GM20431 (cell line): ENCODE measurements around the gene SYNGR3.
"Not testable (repeated sequence)": the region's sequence is repeated elsewhere in the genome, so short reads cannot be mapped to it uniquely, and the experiment has no call there.

Source experiments
- in situ Hi-C: fragments of 300-500 bp; cut with MseI, MboI; formaldehyde crosslinking; loops from one replicate; pipeline ENCODE4 v1.15.0; 2020; ENCODE audit warnings: low sequenced_read_pairs; ENCODE audit not compliant: unreplicated experiment

Gene SYNGR3

GRCh38 chr16:2004795-2005517, 15.2 kb downstream of the SYNGR3 start:
- in situ Hi-C loops: no loop called here

GRCh38 chr16:2005646-2006045, 15.9 kb downstream of the SYNGR3 start:
- in situ Hi-C loops: no loop called here

GRCh38 chr16:2006317-2006716, 16.5 kb downstream of the SYNGR3 start:
- in situ Hi-C loops: no loop called here

- in situ Hi-C loops: no loop called here
Measured at GRCh38 chr16:2007081-2007836, 17.5 kb downstream of the SYNGR3 start.

GRCh38 chr16:2008009-2008526, 18.3 kb downstream of the SYNGR3 start:
- in situ Hi-C loops: no loop called here

- in situ Hi-C loops: no loop called here
Measured at GRCh38 chr16:2008631-2009163, 18.9 kb downstream of the SYNGR3 start.

- in situ Hi-C loops: no loop called here
Measured at GRCh38 chr16:2009164-2009711, 19.5 kb downstream of the SYNGR3 start.

GRCh38 chr16:2009791-2010510, 20.2 kb downstream of the SYNGR3 start, which contains the start of gene ZNF598:
Gene ZNF598, minus strand, starts transcription at chr16:2009821.
- in situ Hi-C loops: no loop called here

- in situ Hi-C loops: not testable (repeated sequence)
Measured at GRCh38 chr16:2011726-2012125, 22.0 kb downstream of the SYNGR3 start.

GRCh38 chr16:2013527-2013926, 23.8 kb downstream of the SYNGR3 start:
- in situ Hi-C loops: no loop called here

GRCh38 chr16:2015117-2015946, 25.6 kb downstream of the SYNGR3 start:
- in situ Hi-C loops: no loop called here

- in situ Hi-C loops: no loop called here
Measured at GRCh38 chr16:2015947-2016208, 26.1 kb downstream of the SYNGR3 start.

GRCh38 chr16:2016407-2016922, 26.7 kb downstream of the SYNGR3 start:
- in situ Hi-C loops: no loop called here

- in situ Hi-C loops: no loop called here
Measured at GRCh38 chr16:2019518-2019920, 29.7 kb downstream of the SYNGR3 start, which contains the start of gene NPW. Gene NPW, plus strand, starts transcription at chr16:2019785.

GRCh38 chr16:2019921-2020831, 30.4 kb downstream of the SYNGR3 start:
- in situ Hi-C loops: loop anchor here (10.0 kb wide), 1 partner anchor 125 kb away; the partner anchor contains the start of gene RAB26

- in situ Hi-C loops: loop anchor here (10.0 kb wide), 1 partner anchor 122 kb away; the partner anchor contains the start of gene RAB26
Measured at GRCh38 chr16:2022723-2023091, 32.9 kb downstream of the SYNGR3 start.

- in situ Hi-C loops: loop anchor here (10.0 kb wide), 1 partner anchor 121 kb away; the partner anchor contains the start of gene RAB26
Measured at GRCh38 chr16:2023092-2024031, 33.6 kb downstream of the SYNGR3 start.
